ENCODE data around the gene C2CD2L. TPM values are rescaled to one million over a fixed set of nuclear protein-coding genes. Genes with fewer than 3 reads are reported as not detected.

Gene C2CD2L
- total RNA-seq, 1 experiment from 2014 or later = 5.6 TPM

DNA sequence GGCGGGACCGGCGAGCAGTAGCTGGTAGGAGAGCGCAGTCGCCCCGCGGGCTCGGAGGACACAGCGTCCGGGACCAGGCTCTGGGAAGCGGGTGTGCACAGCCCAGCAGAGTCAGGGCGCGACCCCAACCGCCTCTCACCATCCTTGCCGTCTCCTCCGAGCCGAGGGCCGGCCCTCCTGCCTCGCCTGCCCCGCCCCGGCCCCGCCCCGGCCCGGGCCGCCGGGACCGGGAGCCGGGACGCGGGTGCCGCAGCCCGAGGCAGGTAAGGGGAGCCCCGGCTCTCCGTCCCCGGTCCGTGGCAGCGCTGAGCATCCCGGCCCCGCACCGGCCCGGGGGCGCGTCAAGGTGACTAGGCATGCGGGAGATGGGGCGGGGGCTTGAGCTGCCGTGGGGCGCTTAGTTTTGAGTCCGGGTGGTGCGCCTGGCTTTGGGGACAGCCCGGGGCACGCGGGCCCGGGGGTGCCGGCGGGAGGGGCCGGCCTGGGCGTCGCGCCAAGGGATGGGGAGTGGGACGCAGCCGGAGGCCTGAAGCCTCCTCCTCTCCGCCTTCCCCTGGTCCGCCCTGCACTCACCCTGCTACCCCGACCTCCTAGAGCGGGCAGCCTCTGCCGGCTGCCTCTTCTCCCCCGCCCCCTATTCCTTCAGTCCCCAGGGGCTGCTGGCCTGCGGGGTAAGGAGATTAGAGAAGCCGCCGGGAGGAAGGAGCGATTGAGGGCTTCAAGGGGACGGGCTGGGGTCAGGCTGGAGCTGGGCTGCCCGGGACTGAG is 42.1 kb downstream of the C2CD2L start, which contains the start of gene ABCG4:
Gene ABCG4, plus strand, starts transcription at position 35 of the 768 bp plus-strand sequence. CDS start 914 bp downstream, outside the sequence.
- Histone ChIP-seq H4K20me1 (ENCODE audit: control insufficient read depth, insufficient read depth, insufficient read length) (no peaks in the 10 kb centered on the region), H3K4me1 (ENCODE audit: insufficient read depth, low read length) (no peaks in the 10 kb centered on the region; the same call in 1 of the 2 replicates), H3K23me2 (ENCODE audit: insufficient read length, low read depth, low read length, poor library complexity, severe bottlenecking) (peaks cover 16% of the 10 kb centered on the region), H3K27ac (ENCODE audit: insufficient read length, low read depth, low read length) (no peak within 1 kb of the TSS), H3K79me2 (ENCODE audit: insufficient read depth, low read length) (no peaks in the 10 kb centered on the region), H3K9ac (ENCODE audit: extremely low read depth, insufficient read length, low read length) (peak within 1 kb of the TSS; percentile 9), H3K4ac (ENCODE audit: low read depth, low read length) (no peak within 1 kb of the TSS), H3K9me3 (ENCODE audit: control insufficient read depth, low read depth, low read length) (no peaks in the 10 kb centered on the region), H4K8ac (replicated peaks; ENCODE audit: insufficient read length, low read depth, low read length) (no peak within 1 kb of the TSS), H2AFZ (ENCODE audit: low read length) (no peak within 1 kb of the TSS), H2BK15ac (ENCODE audit: low read depth, low read length) (no peak within 1 kb of the TSS), H3K23ac (ENCODE audit: insufficient read length, low read depth, low read length) (no peak within 1 kb of the TSS), H2BK5ac (ENCODE audit: insufficient read length, low read length) (no peak within 1 kb of the TSS), H3K79me1 (ENCODE audit: insufficient read depth, low read depth, low read length, poor library complexity, severe bottlenecking) (no peaks in the 10 kb centered on the region), H3K27me3 (ENCODE audit: insufficient read depth, low read length) (peaks cover 20% of the 10 kb centered on the region), H4K91ac (ENCODE audit: insufficient read length, low read depth, low read length) (no peak within 1 kb of the TSS), H3K56ac (ENCODE audit: insufficient read length, low read depth, low read length) (no peak within 1 kb of the TSS), H2BK120ac (ENCODE audit: low read depth, low read length, poor library complexity, severe bottlenecking) (no peak within 1 kb of the TSS), H4K5ac (ENCODE audit: insufficient read length, low read depth, low read length) (no peak within 1 kb of the TSS), H3K14ac (ENCODE audit: insufficient read depth, low read length) (no peak within 1 kb of the TSS; the same call in 1 of the 2 replicates), H2BK12ac (ENCODE audit: insufficient read length, low read depth, low read length) (no peak within 1 kb of the TSS), H2BK20ac (ENCODE audit: low read depth, low read length, poor library complexity, severe bottlenecking) (no peak within 1 kb of the TSS), H3K18ac (ENCODE audit: insufficient read length, low read depth, low read length) (no peak within 1 kb of the TSS), H3K4me2 (ENCODE audit: insufficient read depth, insufficient read length, low read length) (peak within 1 kb of the TSS; percentile 83), H3T11ph (ENCODE audit: low read length) (no peak within 1 kb of the TSS), H2AK5ac (ENCODE audit: insufficient read length, low read length) (no peak within 1 kb of the TSS)
- DNase-seq = peak; percentile 44
- Mint-ChIP-seq H3K27me3 (ENCODE audit: low read depth) (peaks cover 78% of the 10 kb centered on the region), H3K4me1 (peaks cover 21 to 37% of the 10 kb centered on the region in 2 experiments), H3K27ac (no peak within 1 kb of the TSS), H3K36me3 (ENCODE audit: insufficient read depth in 1 of 3, low read depth in 3 of 3) (no peaks in the 10 kb centered on the region; a peak in 2 of 7 replicates), H3K4me3 (peak within 1 kb of the TSS; percentile 68 to 88), H3K9me3 (no peaks in the 10 kb centered on the region)
- WGBS (ENCODE audit: extremely low coverage, insufficient read length, low lambda C conversion rate) = no CpG with 5 or more reads among the region's 73 CpGs
- TF ChIP-seq, protein P1, sequence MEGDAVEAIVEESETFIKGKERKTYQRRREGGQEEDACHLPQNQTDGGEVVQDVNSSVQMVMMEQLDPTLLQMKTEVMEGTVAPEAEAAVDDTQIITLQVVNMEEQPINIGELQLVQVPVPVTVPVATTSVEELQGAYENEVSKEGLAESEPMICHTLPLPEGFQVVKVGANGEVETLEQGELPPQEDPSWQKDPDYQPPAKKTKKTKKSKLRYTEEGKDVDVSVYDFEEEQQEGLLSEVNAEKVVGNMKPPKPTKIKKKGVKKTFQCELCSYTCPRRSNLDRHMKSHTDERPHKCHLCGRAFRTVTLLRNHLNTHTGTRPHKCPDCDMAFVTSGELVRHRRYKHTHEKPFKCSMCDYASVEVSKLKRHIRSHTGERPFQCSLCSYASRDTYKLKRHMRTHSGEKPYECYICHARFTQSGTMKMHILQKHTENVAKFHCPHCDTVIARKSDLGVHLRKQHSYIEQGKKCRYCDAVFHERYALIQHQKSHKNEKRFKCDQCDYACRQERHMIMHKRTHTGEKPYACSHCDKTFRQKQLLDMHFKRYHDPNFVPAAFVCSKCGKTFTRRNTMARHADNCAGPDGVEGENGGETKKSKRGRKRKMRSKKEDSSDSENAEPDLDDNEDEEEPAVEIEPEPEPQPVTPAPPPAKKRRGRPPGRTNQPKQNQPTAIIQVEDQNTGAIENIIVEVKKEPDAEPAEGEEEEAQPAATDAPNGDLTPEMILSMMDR (conservative IDR thresholded peaks at IDR 0.05) = no peak

Data from H9 (cell line).